H1 (cell line): ENCODE results near the gene SCN2B. TPM values are rescaled to one million over a fixed set of nuclear protein-coding genes. Genes with fewer than 3 reads are reported as not detected.

Experiments used
- CTCF ChIA-PET: fragments of 300-600 bp; sonication (Branson Sonifier 250); formaldehyde crosslinking; loops from one replicate; lab custom pipeline; 2021; ENCODE audit not compliant: partially characterized antibody; lab: Charles Lee
- POLR2A ChIA-PET: fragments of 300-600 bp; sonication (Branson Sonifier 250); formaldehyde crosslinking; loops from one replicate; lab custom pipeline; 2021; ENCODE audit warnings: inconsistent platforms; ENCODE audit not compliant: partially characterized antibody; lab: Charles Lee
- DNase-seq, 2 experiments: peaks; one replicate each; pipeline versions ENCODE4 v3.0.0 to v3.0.0-alpha.2; 2010 to 2022; ENCODE audit warnings: low spot score in 2 of 2, low read depth in 1 of 2, mixed read lengths in 1 of 2
- FAIRE-seq: peaks from 2 replicates; lab custom pipeline; 2011; peaks lifted over from hg19 to GRCh38; lab: Jason Lieb, UNC
- H2AFZ ChIP-seq: 2 replicates; pipeline ENCODE4 v1.8.1; 2012; ENCODE audit warnings: low read length, inconsistent platforms
- H2AK5ac ChIP-seq: 2 replicates; pipeline ENCODE4 v1.6.1; 2013; ENCODE audit warnings: low read depth, low read length
- H2BK120ac ChIP-seq: replicated peaks from 2 replicates; pipeline ENCODE3; 2013; ENCODE audit warnings: low read depth, low read length, inconsistent platforms
- H2BK12ac ChIP-seq: 2 replicates; pipeline ENCODE4 v1.6.1; 2013; ENCODE audit warnings: low read depth, low read length
- H2BK15ac ChIP-seq: 2 replicates; pipeline ENCODE4 v1.6.1; 2013; ENCODE audit warnings: low read length
- H2BK20ac ChIP-seq: 2 replicates; pipeline ENCODE4 v1.6.1; 2013; ENCODE audit warnings: low read length
- H2BK5ac ChIP-seq: 2 replicates; pipeline ENCODE4 v1.6.1; 2013; ENCODE audit warnings: low read depth, low read length
- H3K14ac ChIP-seq: 2 replicates; pipeline ENCODE4 v1.6.1; 2013; ENCODE audit warnings: inconsistent platforms; ENCODE audit not compliant: insufficient read length
- H3K18ac ChIP-seq: 2 replicates; pipeline ENCODE4 v1.6.1; 2013; ENCODE audit warnings: low read length; ENCODE audit errors: extremely low read depth
- H3K23ac ChIP-seq: 2 replicates; pipeline ENCODE4 v1.6.1; 2013; ENCODE audit warnings: inconsistent platforms; ENCODE audit not compliant: insufficient read length
- H3K23me2 ChIP-seq: 2 replicates; pipeline ENCODE4 v1.6.1; 2013; ENCODE audit warnings: low read depth, low read length
- H3K27ac ChIP-seq: 2 replicates; pipeline ENCODE4 v1.6.1; 2011; ENCODE audit warnings: low read depth, low read length, inconsistent platforms
- H3K27me3 ChIP-seq, 4 experiments: replicated peaks in 1 of 4; 1 replicate in 1 of 4; 2 replicates in 3 of 4; pipeline versions ENCODE4 v1.6.1 to v1.8.1; 2011 to 2013; ENCODE audit warnings: low read length in 3 of 4, mild to moderate bottlenecking in 3 of 4, inconsistent platforms in 2 of 4, mixed read lengths in 2 of 4, moderate library complexity in 1 of 4; ENCODE audit not compliant: control insufficient read depth in 3 of 4, insufficient read depth in 3 of 4; ENCODE audit errors: extremely low read depth in 1 of 4
- H3K36me3 ChIP-seq, 4 experiments: 2 replicates each; pipeline versions ENCODE4 v1.6.1 to v1.8.1; 2011 to 2013; ENCODE audit warnings: mild to moderate bottlenecking in 4 of 4, low read length in 3 of 4, moderate library complexity in 2 of 4, control low read depth in 1 of 4, inconsistent platforms in 1 of 4; ENCODE audit not compliant: insufficient read depth in 4 of 4, control insufficient read depth in 2 of 4
- H3K4ac ChIP-seq: replicated peaks from 2 replicates; pipeline ENCODE3; 2013; ENCODE audit warnings: low read length, low read depth, mixed read lengths, inconsistent platforms; ENCODE audit not compliant: insufficient read length
- H3K4me1 ChIP-seq, 4 experiments: replicated peaks in 1 of 4; 1 replicate in 1 of 4; 2 replicates in 3 of 4; pipeline versions ENCODE4 v1.6.1 to v1.8.1; 2011 to 2013; ENCODE audit warnings: low read length in 3 of 4, inconsistent platforms in 2 of 4, mixed read lengths in 1 of 4; ENCODE audit not compliant: insufficient read depth in 4 of 4, control insufficient read depth in 3 of 4
- H3K4me2 ChIP-seq, 2 experiments: 2 replicates each; pipeline versions ENCODE4 v1.6.1 to v1.8.1; 2011 to 2013; ENCODE audit warnings: low read depth in 2 of 2, low read length in 2 of 2, control low read depth in 1 of 2, inconsistent platforms in 1 of 2, mild to moderate bottlenecking in 1 of 2; ENCODE audit not compliant: insufficient read depth in 1 of 2
- H3K4me3 ChIP-seq, 4 experiments: fragments of 200-600, 300-600 bp in 1 of 4; sonication (generic), shearing (Covaris generic), sonication (Bioruptor Twin) in 1 of 4; 2 replicates each; pipeline versions ENCODE4 v1.5.1 to v1.8.1; 2011 to 2016; ENCODE audit warnings: low read length in 4 of 4, low read depth in 3 of 4, control low read depth in 2 of 4, inconsistent platforms in 2 of 4, mild to moderate bottlenecking in 2 of 4, mixed read lengths in 1 of 4, moderate library complexity in 1 of 4; ENCODE audit not compliant: insufficient read depth in 2 of 4; ENCODE audit errors: extremely low read depth in 1 of 4
- H3K56ac ChIP-seq: replicated peaks from 2 replicates; pipeline ENCODE3; 2013; ENCODE audit warnings: low read depth, mild to moderate bottlenecking, mixed read lengths, low read length, inconsistent platforms; ENCODE audit not compliant: insufficient read length
- H3K79me1 ChIP-seq: 2 replicates; pipeline ENCODE4 v1.6.1; 2013; ENCODE audit warnings: low read depth, low read length, control low read depth
- H3K79me2 ChIP-seq, 2 experiments: 2 replicates each; pipeline versions ENCODE4 v1.6.1 to v1.8.1; 2012 to 2013; ENCODE audit warnings: low read length in 2 of 2, mild to moderate bottlenecking in 2 of 2, inconsistent platforms in 1 of 2; ENCODE audit not compliant: insufficient read depth in 2 of 2, control insufficient read depth in 1 of 2
- H3K9ac ChIP-seq, 4 experiments: replicated peaks in 1 of 4; 1 replicate in 1 of 4; 2 replicates in 3 of 4; pipeline versions ENCODE4 v1.6.1 to v1.8.1; 2011 to 2013; ENCODE audit warnings: low read depth in 3 of 4, low read length in 3 of 4, control low read depth in 2 of 4, mild to moderate bottlenecking in 2 of 4, moderate library complexity in 2 of 4, inconsistent platforms in 1 of 4; ENCODE audit errors: extremely low read depth in 1 of 4
- H3K9me3 ChIP-seq, 2 experiments: 2 replicates each; pipeline versions ENCODE4 v1.6.1 to v1.8.1; 2012 to 2013; ENCODE audit warnings: mild to moderate bottlenecking in 2 of 2, moderate library complexity in 2 of 2, control low read depth in 1 of 2, inconsistent platforms in 1 of 2, low read depth in 1 of 2, low read length in 1 of 2, mixed read lengths in 1 of 2; ENCODE audit not compliant: insufficient read depth in 2 of 2
- H4K20me1 ChIP-seq, 2 experiments: replicated peaks in 1 of 2; 2 replicates each; pipeline versions ENCODE3 to v1.8.1; 2011 to 2013; ENCODE audit warnings: inconsistent platforms in 2 of 2, low read length in 2 of 2, mild to moderate bottlenecking in 1 of 2; ENCODE audit not compliant: insufficient read depth in 2 of 2, control insufficient read depth in 1 of 2
- H4K5ac ChIP-seq: 2 replicates; pipeline ENCODE4 v1.6.1; 2013; ENCODE audit warnings: low read length, low read depth, mixed read lengths, inconsistent platforms; ENCODE audit not compliant: insufficient read length
- H4K8ac ChIP-seq: 2 replicates; pipeline ENCODE4 v1.8.0; 2013; ENCODE audit warnings: mild to moderate bottlenecking, moderate library complexity, low read length, inconsistent platforms; ENCODE audit not compliant: insufficient read depth; ENCODE audit errors: extremely low read depth
- H4K91ac ChIP-seq: replicated peaks from 2 replicates; pipeline ENCODE3; 2013; ENCODE audit warnings: low read length, mixed read lengths, inconsistent platforms; ENCODE audit not compliant: insufficient read length
- ATF3 ChIP-seq: IDR thresholded peaks from 2 replicates; pipeline ENCODE4 v1.6.1; 2011; ENCODE audit warnings: low read depth, mild to moderate bottlenecking, low read length; ENCODE audit not compliant: insufficient read depth
- CBX8 ChIP-seq: fragments of 300-800, 300-1000 bp; sonication (generic); IDR thresholded peaks from 2 replicates; pipeline ENCODE4 v1.7.1; 2016; ENCODE audit warnings: low read depth, low read length, borderline replicate concordance
- CEBPB ChIP-seq: IDR thresholded peaks from 2 replicates; pipeline ENCODE4 v1.6.1; 2012; ENCODE audit warnings: low read depth, low read length
- CTBP2 ChIP-seq: IDR thresholded peaks from 2 replicates; pipeline ENCODE4 v1.7.0; 2011; ENCODE audit warnings: borderline replicate concordance, mild to moderate bottlenecking, moderate library complexity, mixed read lengths, low read length; ENCODE audit not compliant: insufficient read depth, insufficient read length
- EP300 ChIP-seq, 2 experiments: IDR thresholded peaks; 1 replicate in 1 of 2; 2 replicates in 1 of 2; pipeline ENCODE4 v1.6.1; 2011 to 2012; ENCODE audit warnings: low read depth in 2 of 2, low read length in 2 of 2, mild to moderate bottlenecking in 2 of 2, borderline replicate concordance in 1 of 2, inconsistent platforms in 1 of 2, moderate library complexity in 1 of 2
- KDM4A ChIP-seq: IDR thresholded peaks from one replicate; pipeline ENCODE4 v1.7.1; 2012; ENCODE audit warnings: low read depth, mild to moderate bottlenecking, moderate library complexity, low read length, inconsistent platforms; ENCODE audit not compliant: severe bottlenecking
- MAX ChIP-seq: IDR thresholded peaks from 2 replicates; pipeline ENCODE4 v1.6.1; 2012; ENCODE audit warnings: inconsistent platforms
- POU5F1 ChIP-seq: IDR thresholded peaks from 2 replicates; pipeline ENCODE4 v1.6.1; 2011; ENCODE audit warnings: low read depth, mild to moderate bottlenecking, low read length, moderate library complexity
- SP4 ChIP-seq: IDR thresholded peaks from 2 replicates; pipeline ENCODE4 v1.6.1; 2012; ENCODE audit warnings: low read length, inconsistent platforms
- SRF ChIP-seq: IDR thresholded peaks from 2 replicates; pipeline ENCODE4 v1.6.1; 2011; ENCODE audit warnings: mild to moderate bottlenecking, low read depth, low read length, moderate library complexity
- USF2 ChIP-seq: IDR thresholded peaks from 2 replicates; pipeline ENCODE4 v1.6.1; 2011; ENCODE audit warnings: low read length, improper control_type of control experiment
- YY1 ChIP-seq: IDR thresholded peaks from 2 replicates; pipeline ENCODE4 v1.6.1; 2011; ENCODE audit warnings: low read depth, mild to moderate bottlenecking, low read length
- WGBS, 2 experiments: shearing (Covaris generic) in 1 of 2; methylation state at CpG; one replicate each; pipeline versions ENCODE4 v1.1.6 to v1.1.7; 2013 to 2015; ENCODE audit warnings: low lambda C conversion rate in 2 of 2, mixed read lengths in 2 of 2, inconsistent platforms in 1 of 2, low coverage in 1 of 2, missing lambda C conversion rate in 1 of 2; ENCODE audit not compliant: insufficient replicate concordance in 2 of 2, insufficient coverage in 1 of 2, insufficient read length in 1 of 2; ENCODE audit errors: extremely low coverage in 1 of 2, missing lambda C conversion rate in 1 of 2; 5-methylcytosine and 5-hydroxymethylcytosine counted together
- polyA plus RNA-seq, 7 experiments: library from polyadenylated mRNA; depleted of rRNA in 3 of 7; stranded (reverse) in 5 of 7; unstranded in 2 of 7; fragments of >200 nt in 5 of 7; fragments of 200-250 nt in 2 of 7; gene quantifications; 1 replicate in 5 of 7; 2 replicates in 1 of 7; 4 replicates in 1 of 7; pipeline versions ENCODE4 v1.2.1 to v1.2.3, GENCODE V29; 2011 to 2013; ENCODE audit warnings: missing spikeins in 2 of 7, mixed read lengths in 2 of 7
- total RNA-seq: library from RNA; stranded (reverse); fragmentation: NEBNext Ultra II Directional; extraction: Animal tissue kit (Norgen Biotek cat#: 25700); gene quantifications from 2 replicates; pipeline ENCODE4 v1.2.1, GENCODE V29; 2021

SCN2B gene
- total and polyA plus RNA-seq, 2 of the 8 experiments (the other 6 are each of a cell fraction or from before 2014, with no cell fraction given), result 0.14 to 0.24 TPM

DNA sequence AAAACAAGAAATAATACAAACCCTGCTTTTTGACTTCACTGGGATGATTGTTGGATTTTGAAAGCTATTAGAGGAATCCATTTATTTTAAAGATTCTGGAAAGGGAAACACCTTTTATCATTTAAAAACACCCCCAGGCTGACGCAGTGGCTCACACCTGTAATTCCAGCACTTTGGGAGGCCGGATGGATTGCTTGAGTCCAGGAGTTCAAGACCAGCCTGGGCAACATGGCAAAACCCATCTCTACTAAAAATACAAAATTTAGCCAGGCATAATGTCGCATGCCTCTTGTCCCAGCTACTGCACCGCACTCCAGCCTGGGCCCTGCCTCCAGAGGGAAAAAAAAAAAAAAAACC is 317 bp upstream of the SCN2B start:
- H2BK12ac ChIP-seq, result no peak overlapping the region
- no peak overlapping the region for H2AFZ ChIP-seq
- ChIA-PET POLR2A (interaction anchor here (1.2 kb wide), 1 partner anchor 28 kb away, joined by 3 read pairs; no protein-coding TSS in a partner anchor), CTCF (interaction anchor here (0.6 to 2.3 kb wide), 3 partner anchors 20 to 214 kb away, joined by 4 to 15 read pairs (median 4); no protein-coding TSS in a partner anchor)
- peak overlapping the region in 1 of 4 experiments; percentile 74; a peak in 1 of 8 replicates for H3K4me3 ChIP-seq
- H3K9ac ChIP-seq, result no peak overlapping the region
- 86% methylated on average over 4 of the region's 4 CpGs; no CpG with 5 or more reads in 1 of the 2 experiments for WGBS, 2 experiments
- no peak overlapping the region for H2BK5ac ChIP-seq
- H4K8ac ChIP-seq, result no peak overlapping the region
- no peak overlapping the region for H3K18ac ChIP-seq
- H3K4ac ChIP-seq, result no peak overlapping the region
- no peak overlapping the region for H2BK20ac ChIP-seq
- no peak overlapping the region for H2AK5ac ChIP-seq
- H3K14ac ChIP-seq, result no peak overlapping the region
- FAIRE-seq (no peak), DNase-seq (no peak)
- H3K23ac ChIP-seq, result no peak overlapping the region
- H4K20me1 ChIP-seq, result no peaks in the 10 kb centered on the region
- no peak overlapping the region for H4K91ac ChIP-seq
- no peak overlapping the region for H4K5ac ChIP-seq
- H3K27ac ChIP-seq, result no peak overlapping the region
- H3K56ac ChIP-seq, result no peak overlapping the region
- no peaks in the 10 kb centered on the region for H3K79me1 ChIP-seq
- H3K79me2 ChIP-seq, result no peaks in the 10 kb centered on the region
- no peaks in the 10 kb centered on the region for H3K36me3 ChIP-seq
- H2BK15ac ChIP-seq, result no peak overlapping the region
- H3K4me1 ChIP-seq, result peaks cover 7 to 30% (median 19%) of the 10 kb centered on the region in 4 experiments
- H3K27me3 ChIP-seq, result peaks cover 0 to 41% (median 38%) of the 10 kb centered on the region in 4 experiments; a peak in 6 of 7 replicates
- peak overlapping the region in 1 of 2 experiments; percentile 94; a peak in 1 of 4 replicates for H3K4me2 ChIP-seq
- no peaks in the 10 kb centered on the region for H3K9me3 ChIP-seq
- H2BK120ac ChIP-seq, result no peak overlapping the region
- peaks cover 10% of the 10 kb centered on the region for H3K23me2 ChIP-seq
- no peak for TF ChIP-seq USF2
- TF ChIP-seq MAX, result no peak
- no peak for TF ChIP-seq CBX8
- no peak for TF ChIP-seq CEBPB
- TF ChIP-seq EP300 (IDR thresholded peaks at IDR 0.05; ENCODE audit: borderline replicate concordance in 1 of 2, low read depth in 2 of 2, low read length in 2 of 2), result no peak
- no peak for TF ChIP-seq POU5F1
- no peak for TF ChIP-seq ATF3
- TF ChIP-seq CTBP2, result no peak
- TF ChIP-seq SRF, result no peak
- TF ChIP-seq YY1, result no peak
- TF ChIP-seq KDM4A, result no peak
- no peak for TF ChIP-seq SP4
